ENCODE measurements around the gene MEST. TPM values are rescaled to one million over a fixed set of nuclear protein-coding genes. Genes with fewer than 3 reads are reported as not detected.

Gene MEST
- total RNA-seq, 1 donor from 2014 or later, result 8.1 TPM

DNA sequence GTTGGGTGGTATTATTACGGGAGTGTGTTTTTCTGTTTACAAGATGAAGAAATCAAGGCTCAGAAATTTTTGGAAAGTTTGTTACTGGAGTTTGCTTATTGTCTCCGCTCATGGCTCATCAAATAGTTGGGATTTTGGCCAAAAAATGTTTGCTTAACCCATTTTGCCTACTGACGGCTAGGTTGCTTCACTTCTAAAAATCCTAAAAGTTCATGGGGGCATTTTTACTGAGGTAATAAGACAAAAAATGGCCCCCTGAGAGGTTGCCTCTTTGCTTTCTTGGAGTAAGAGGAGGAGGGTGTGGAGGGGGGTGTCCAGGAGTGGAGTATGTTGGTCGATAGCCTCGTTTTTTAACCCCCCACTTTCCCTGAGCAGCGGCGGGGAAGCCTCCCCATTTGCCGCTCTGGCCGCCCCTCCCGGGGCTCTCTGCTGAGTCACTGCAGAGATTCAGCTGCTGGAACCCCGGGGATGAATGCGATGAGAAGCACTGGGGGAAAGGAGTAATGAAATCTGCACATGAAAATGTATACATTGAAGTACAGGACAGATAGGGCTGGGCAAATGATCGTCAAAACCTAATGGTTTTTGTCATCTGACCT lies 1.5 kb downstream of the MEST start:
- Mint-ChIP-seq H3K36me3 (ENCODE audit: low read depth) (peaks cover 8% of the 10 kb centered on the region), H3K27me3 (peaks cover 29% of the 10 kb centered on the region), H3K4me3 (peak overlapping the region; percentile 0), H3K9me3 (no peaks in the 10 kb centered on the region), H3K4me1 (peaks cover 18% of the 10 kb centered on the region), H3K27ac (no peak overlapping the region)
- ChIA-PET POLR2A (no interaction called here), CTCF (no interaction called here)
- no peak for TF ChIP-seq CTCF (IDR thresholded peaks at IDR 0.05)
- ATAC-seq (ENCODE audit: low read depth), result no peak
- no peak for DNase-seq
- intact Hi-C loops (cut with micrococcal nuclease), result no loop called here

GRCh38 chr7:130494431-130494858 lies 2.6 kb downstream of the MEST start:
- intact Hi-C loops (cut with micrococcal nuclease), result no loop called here
- CTCF ChIA-PET, result interaction anchor here (0.9 kb wide), 1 partner anchor 10 kb away, joined by 3 read pairs; no protein-coding TSS in a partner anchor
- Mint-ChIP-seq H3K36me3 (ENCODE audit: low read depth) (peaks cover 8% of the 10 kb centered on the region), H3K9me3 (no peaks in the 10 kb centered on the region), H3K4me1 (peaks cover 18% of the 10 kb centered on the region), H3K4me3 (no peak overlapping the region), H3K27me3 (peaks cover 24% of the 10 kb centered on the region), H3K27ac (no peak overlapping the region)
- no peak for TF ChIP-seq CTCF (IDR thresholded peaks at IDR 0.05)
- DNase-seq (no peak), ATAC-seq (ENCODE audit: low read depth) (no peak)
- POLR2A ChIA-PET, result no interaction called here

GRCh38 chr7:130500463-130500862 lies 8.6 kb downstream of the MEST start:
- TF ChIP-seq CTCF (IDR thresholded peaks at IDR 0.05), result no peak
- ATAC-seq (ENCODE audit: low read depth) (no peak), DNase-seq (no peak)
- no peaks in the 10 kb centered on the region for H3K4me1 Mint-ChIP-seq
- no peaks in the 10 kb centered on the region for H3K27me3 Mint-ChIP-seq
- H3K36me3 Mint-ChIP-seq (ENCODE audit: low read depth), result peaks cover 41% of the 10 kb centered on the region
- H3K27ac Mint-ChIP-seq, result no peak overlapping the region
- no peak overlapping the region for H3K4me3 Mint-ChIP-seq
- intact Hi-C loops (cut with micrococcal nuclease), result no loop called here
- CTCF ChIA-PET, result no interaction called here
- POLR2A ChIA-PET, result no interaction called here
- H3K9me3 Mint-ChIP-seq, result no peaks in the 10 kb centered on the region

DNA sequence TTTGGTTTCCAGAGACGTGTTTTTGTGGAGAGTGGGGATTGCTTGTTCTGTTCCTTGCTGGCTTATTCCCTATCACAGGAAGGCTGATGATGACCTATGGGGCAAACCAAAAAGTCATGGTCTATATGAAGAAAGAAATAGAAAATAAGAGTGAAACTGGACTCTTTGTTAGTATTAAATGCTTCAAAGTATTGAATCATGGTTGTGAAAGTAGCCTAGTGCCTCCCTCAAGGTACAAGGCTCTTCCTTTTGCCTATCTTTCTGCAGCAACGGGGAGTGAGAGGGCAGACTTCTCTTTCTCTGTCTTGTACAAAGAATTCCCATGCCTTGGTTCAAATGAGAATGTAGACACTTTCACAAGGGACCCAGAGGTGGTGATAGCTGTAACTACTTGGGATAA lies 9.0 kb downstream of the MEST start:
- no peaks in the 10 kb centered on the region for H3K27me3 Mint-ChIP-seq
- intact Hi-C loops (cut with micrococcal nuclease), result no loop called here
- H3K9me3 Mint-ChIP-seq, result no peaks in the 10 kb centered on the region
- ChIA-PET POLR2A (no interaction called here), CTCF (no interaction called here)
- no peak overlapping the region for H3K27ac Mint-ChIP-seq
- ATAC-seq (ENCODE audit: low read depth), result no peak
- TF ChIP-seq CTCF (IDR thresholded peaks at IDR 0.05), result no peak
- peaks cover 41% of the 10 kb centered on the region for H3K36me3 Mint-ChIP-seq (ENCODE audit: low read depth)
- H3K4me1 Mint-ChIP-seq, result no peaks in the 10 kb centered on the region
- H3K4me3 Mint-ChIP-seq, result no peak overlapping the region
- no peak for DNase-seq

DNA sequence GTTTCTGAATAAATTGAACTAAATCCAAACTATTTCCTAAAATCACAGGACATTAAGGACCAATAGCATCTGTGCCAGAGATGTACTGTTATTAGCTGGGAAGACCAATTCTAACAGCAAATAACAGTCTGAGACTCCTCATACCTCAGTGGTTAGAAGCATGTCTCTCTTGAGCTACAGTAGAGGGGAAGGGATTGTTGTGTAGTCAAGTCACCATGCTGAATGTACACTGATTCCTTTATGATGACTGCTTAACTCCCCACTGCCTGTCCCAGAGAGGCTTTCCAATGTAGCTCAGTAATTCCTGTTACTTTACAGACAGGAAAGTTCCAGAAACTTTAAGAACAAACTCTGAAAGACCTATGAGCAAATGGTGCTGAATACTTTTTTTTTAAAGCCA lies 13.9 kb downstream of the MEST start:
- ATAC-seq (ENCODE audit: low read depth), result no peak
- H3K4me3 Mint-ChIP-seq, result no peak overlapping the region
- peaks cover 51% of the 10 kb centered on the region for H3K36me3 Mint-ChIP-seq (ENCODE audit: low read depth)
- ChIA-PET POLR2A (no interaction called here), CTCF (interaction anchor here (0.6 kb wide), 1 partner anchor 175 kb away, joined by 3 read pairs; no protein-coding TSS in a partner anchor)
- H3K9me3 Mint-ChIP-seq, result no peaks in the 10 kb centered on the region
- H3K27me3 Mint-ChIP-seq, result no peaks in the 10 kb centered on the region
- intact Hi-C loops (cut with micrococcal nuclease), result no loop called here
- DNase-seq, result no peak
- no peak for TF ChIP-seq CTCF (IDR thresholded peaks at IDR 0.05)
- H3K27ac Mint-ChIP-seq, result no peak overlapping the region
- no peaks in the 10 kb centered on the region for H3K4me1 Mint-ChIP-seq
